Transverse colon (tissue), 4 donors: ENCODE measurements around the gene PSMB7. TPM values are rescaled to one million over a fixed set of nuclear protein-coding genes. Genes with fewer than 3 reads are reported as not detected.

Source experiments
- DNase-seq: peaks from one replicate; pipeline ENCODE4 v3.0.0-alpha.2; 2019
- H3K27ac ChIP-seq, 4 donors: fragments of 200-600 bp; sonication (generic); 2 replicates each; pipeline ENCODE4 v1.5.1; 2016 to 2018; ENCODE audit warnings: inconsistent platforms in 4 of 4
- H3K27me3 ChIP-seq: fragments of 200-600 bp; sonication (generic); 2 replicates; pipeline ENCODE4 v1.5.1; 2017; ENCODE audit warnings: inconsistent platforms
- H3K36me3 ChIP-seq, 4 donors: fragments of 200-600 bp; sonication (generic); 2 replicates each; pipeline ENCODE4 v1.5.1; 2017 to 2019; ENCODE audit warnings: inconsistent platforms in 4 of 4
- H3K4me1 ChIP-seq, 4 donors: fragments of 200-600 bp; sonication (generic); 2 replicates each; pipeline ENCODE4 v1.5.1; 2017 to 2020; ENCODE audit warnings: inconsistent platforms in 4 of 4
- H3K4me3 ChIP-seq, 4 donors: fragments of 200-600 bp; sonication (generic); 1 replicate in 1 of 4; 2 replicates in 3 of 4; pipeline versions ENCODE4 v1.5.1 to v1.6.1; 2017 to 2019; ENCODE audit warnings: inconsistent platforms in 4 of 4
- H3K9me3 ChIP-seq, 2 donors: fragments of 200-600 bp; sonication (generic); 2 replicates each; pipeline ENCODE4 v1.5.1; 2017 to 2019; ENCODE audit warnings: inconsistent platforms in 2 of 2
- CTCF ChIP-seq, 5 experiments: fragments of 200-600 bp in 3 of 5; fragments of 450-650 bp in 2 of 5; sonication (generic) in 3 of 5; IDR thresholded peaks; 1 replicate in 2 of 5; 2 replicates in 3 of 5; pipeline ENCODE4 v1.5.1; 2016 to 2017; ENCODE audit warnings: antibody characterized with exemption in 5 of 5, inconsistent platforms in 3 of 5, mild to moderate bottlenecking in 2 of 5, moderate library complexity in 1 of 5
- EP300 ChIP-seq: sonication (generic); formaldehyde crosslinking; IDR thresholded peaks from one replicate; pipeline ENCODE4 v1.6.1; 2017; ENCODE audit warnings: antibody characterized with exemption, low read depth
- POLR2A ChIP-seq: fragments of 450-650 bp; IDR thresholded peaks from one replicate; pipeline ENCODE4 v1.6.1; 2016; ENCODE audit warnings: antibody characterized with exemption, mild to moderate bottlenecking, moderate library complexity
- POLR2AphosphoS5 ChIP-seq, 3 donors: sonication (generic); formaldehyde crosslinking; IDR thresholded peaks; one replicate each; pipeline ENCODE4 v1.6.1; 2016; ENCODE audit warnings: antibody characterized with exemption in 3 of 3
- WGBS, 2 donors: methylation state at CpG; one replicate each; pipeline ENCODE4 v1.1.5; 2018; ENCODE audit warnings: low coverage in 1 of 2; 5-methylcytosine and 5-hydroxymethylcytosine counted together
- in situ Hi-C, 4 donors: fragments of 200-750 bp; cut with MboI; loops; one replicate each; pipeline versions ENCODE4 v1.15.0 to v1.15.1; 2017; ENCODE audit warnings: low sequenced_read_pairs in 3 of 4, low pct_ligation_motif_present in 1 of 4, low pct_unique_long_range_greater_than_20kb in 1 of 4
- intact Hi-C: fragments of 100-400 bp; cut with DNase I; formaldehyde crosslinking; loops from one replicate; pipeline ENCODE4 v1.15.1; 2023; ENCODE audit warnings: low total_unique reads
- total RNA-seq, 4 donors: library from RNA; depleted of rRNA; stranded (reverse); fragments of >200 nt; gene quantifications; one replicate each; pipeline ENCODE4 v1.1.0, GENCODE V29; 2016

Gene PSMB7
- total RNA-seq, 4 donors from 2014 or later, result 11.6 to 136 (median 51.6) TPM

DNA sequence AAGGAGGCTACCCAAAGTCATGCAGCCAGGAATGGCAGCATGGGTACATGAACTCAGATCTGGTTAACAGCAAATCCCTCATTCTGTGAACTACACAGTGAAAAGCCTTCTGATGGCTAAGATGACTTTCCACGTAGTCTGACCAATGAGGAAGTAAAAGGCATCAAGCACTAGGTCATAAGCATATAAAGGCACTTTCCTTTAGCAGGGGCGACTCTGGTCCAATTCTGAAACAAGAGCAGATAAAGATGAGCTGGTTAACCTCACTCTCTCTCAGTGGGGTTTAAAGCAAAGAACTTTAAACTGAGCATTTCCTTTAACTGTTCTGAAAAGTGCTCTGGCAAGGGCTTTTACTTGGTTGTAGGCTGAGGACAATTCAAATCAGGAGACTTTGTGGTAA is 21.1 kb downstream of the PSMB7 start:
- Histone ChIP-seq H3K4me3 (no peak overlapping the region), H3K36me3 (no peaks in the 10 kb centered on the region), H3K27me3 (no peaks in the 10 kb centered on the region), H3K27ac (no peak overlapping the region), H3K4me1 (peaks cover 5 to 32% (median 22%) of the 10 kb centered on the region in 4 donors), H3K9me3 (no peaks in the 10 kb centered on the region)
- DNase-seq, result no peak
- intact Hi-C loops, result no loop called here
- TF ChIP-seq CTCF (IDR thresholded peaks at IDR 0.05), result no peak
- no peak for TF ChIP-seq EP300
- TF ChIP-seq POLR2AphosphoS5 (IDR thresholded peaks at IDR 0.05), result no peak
- TF ChIP-seq POLR2A, result no peak
- in situ Hi-C loops, result no loop called here
- WGBS, 2 donors, result 57 to 67% methylated on average over 1 to 2 of the region's 2 CpGs

DNA sequence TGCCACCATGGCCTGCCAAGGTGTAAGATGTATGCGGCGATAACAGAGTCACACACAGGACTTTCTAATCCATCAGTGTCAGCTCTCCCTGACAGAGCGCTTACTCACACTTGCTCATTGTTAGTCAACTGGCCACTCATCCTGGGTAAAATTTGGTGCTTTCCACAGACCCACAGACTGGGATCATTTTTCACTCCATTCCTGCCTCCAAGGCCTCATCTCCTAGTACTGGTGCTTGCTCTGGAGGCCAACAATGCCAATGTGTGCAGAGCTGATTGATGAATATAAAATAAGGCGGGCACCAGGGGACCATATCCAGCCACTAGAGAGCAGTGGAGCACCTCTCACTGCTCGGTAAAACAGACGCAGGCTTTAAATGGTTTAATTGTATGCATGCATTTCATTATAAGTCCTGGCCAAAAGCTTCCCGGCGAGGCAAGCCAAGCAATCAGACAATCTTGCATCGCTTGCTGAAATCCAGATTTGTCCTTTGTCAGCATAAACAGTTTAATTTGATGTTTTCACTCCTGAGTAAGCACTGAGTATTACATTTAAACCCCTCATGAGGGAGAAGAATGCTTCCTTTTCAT is 22.3 kb downstream of the PSMB7 start:
- intact Hi-C loops, result no loop called here
- H3K27me3 ChIP-seq, result no peaks in the 10 kb centered on the region
- no peaks in the 10 kb centered on the region for H3K36me3 ChIP-seq
- H3K4me1 ChIP-seq, result peaks cover 5 to 41% (median 22%) of the 10 kb centered on the region in 4 donors
- no peak overlapping the region for H3K4me3 ChIP-seq
- H3K9me3 ChIP-seq, result no peaks in the 10 kb centered on the region
- WGBS, 2 donors, result 72 to 79% methylated on average over 3 to 9 of the region's 9 CpGs
- in situ Hi-C loops, result no loop called here
- H3K27ac ChIP-seq, result no peak overlapping the region
- DNase-seq, result no peak
- no peak for TF ChIP-seq POLR2A
- peak in 1 of 5 experiments; percentile 6 for TF ChIP-seq CTCF (IDR thresholded peaks at IDR 0.05)

GRCh38 chr9:124392254-124392870 is 22.9 kb downstream of the PSMB7 start:
- no peak for DNase-seq
- H3K4me1 ChIP-seq, result peaks cover 5 to 47% (median 25%) of the 10 kb centered on the region in 4 donors
- TF ChIP-seq POLR2A (no peak), CTCF (IDR thresholded peaks at IDR 0.05) (no peak), POLR2AphosphoS5 (IDR thresholded peaks at IDR 0.05) (no peak), EP300 (no peak)
- H3K9me3 ChIP-seq, result no peaks in the 10 kb centered on the region
- intact Hi-C loops, result no loop called here
- no peaks in the 10 kb centered on the region for H3K36me3 ChIP-seq
- in situ Hi-C loops, result no loop called here
- 75 to 94% methylated on average over 4 to 12 of the region's 12 CpGs for WGBS, 2 donors
- H3K27me3 ChIP-seq, result no peaks in the 10 kb centered on the region
- H3K27ac ChIP-seq, result no peak overlapping the region
- H3K4me3 ChIP-seq, result no peak overlapping the region

GRCh38 chr9:124390794-124391658 is 24.2 kb downstream of the PSMB7 start:
- Histone ChIP-seq H3K36me3 (no peaks in the 10 kb centered on the region), H3K4me1 (peaks cover 5 to 61% (median 34%) of the 10 kb centered on the region in 4 donors), H3K27ac (no peak overlapping the region), H3K9me3 (no peaks in the 10 kb centered on the region), H3K27me3 (no peaks in the 10 kb centered on the region), H3K4me3 (no peak overlapping the region)
- intact Hi-C loops (no loop called here), in situ Hi-C loops (no loop called here)
- no peak for DNase-seq
- TF ChIP-seq EP300, result no peak
- TF ChIP-seq POLR2AphosphoS5 (IDR thresholded peaks at IDR 0.05), result peak in 1 of 3 donors; percentile 10
- no peak for TF ChIP-seq CTCF (IDR thresholded peaks at IDR 0.05)
- 35 to 46% methylated on average over 6 to 9 of the region's 9 CpGs for WGBS, 2 donors
